AG04450 (cell line): ENCODE results near the gene SPATA33. TPM values are rescaled to one million over a fixed set of nuclear protein-coding genes. Genes with fewer than 3 reads are reported as not detected.
"Not testable (repeated sequence)": the region's sequence is repeated elsewhere in the genome, so short reads cannot be mapped to it uniquely, and the experiment has no call there.

Source experiments
- CTCF ChIA-PET: fragments of 300-600, 350-600 bp; formaldehyde crosslinking; extraction: SDS; loops from one replicate; lab custom pipeline; 2022; ENCODE audit warnings: antibody characterized with exemption, inconsistent platforms; lab: Charles Lee
- POLR2A ChIA-PET: fragments of 350-600 bp; formaldehyde crosslinking; extraction: SDS; loops from one replicate; lab custom pipeline; 2021; ENCODE audit warnings: antibody characterized with exemption, inconsistent platforms; lab: Yijun Ruan, JAX
- DNase-seq: peaks from one replicate; pipeline ENCODE4 v3.0.0-alpha.2; 2011; ENCODE audit warnings: low read depth, low spot score
- H3K27ac ChIP-seq: one replicate; pipeline ENCODE4 v1.5.1; 2012; ENCODE audit warnings: low read depth, low read length, control low read depth
- H3K27me3 ChIP-seq: one replicate; pipeline ENCODE4 v1.6.0; 2012; ENCODE audit warnings: low read length; ENCODE audit not compliant: control insufficient read depth, insufficient read depth
- H3K4me3 ChIP-seq: 2 replicates; pipeline ENCODE4 v1.5.1; 2011; ENCODE audit warnings: mild to moderate bottlenecking, low read depth, low read length, control low read depth
- H3K9me3 ChIP-seq: 2 replicates; pipeline ENCODE4 v1.5.1; 2012; ENCODE audit warnings: low read length; ENCODE audit not compliant: control insufficient read depth, insufficient read depth
- CTCF ChIP-seq: IDR thresholded peaks from 2 replicates; pipeline ENCODE4 v1.5.1; 2011; ENCODE audit warnings: low read depth, low read length, control low read depth, inconsistent platforms
- polyA plus RNA-seq: library from polyadenylated mRNA; depleted of rRNA; stranded (reverse); fragments of >200 nt; gene quantifications from 2 replicates; pipeline ENCODE4 v1.2.3, GENCODE V29; 2011

SPATA33 gene
- polyA plus RNA-seq, 1 experiment: 2.4 TPM

- POLR2A ChIA-PET: no interaction called here
These were observed 39.1 kb downstream of the SPATA33 start for GRCh38 chr16:89696670-89697128.

DNA sequence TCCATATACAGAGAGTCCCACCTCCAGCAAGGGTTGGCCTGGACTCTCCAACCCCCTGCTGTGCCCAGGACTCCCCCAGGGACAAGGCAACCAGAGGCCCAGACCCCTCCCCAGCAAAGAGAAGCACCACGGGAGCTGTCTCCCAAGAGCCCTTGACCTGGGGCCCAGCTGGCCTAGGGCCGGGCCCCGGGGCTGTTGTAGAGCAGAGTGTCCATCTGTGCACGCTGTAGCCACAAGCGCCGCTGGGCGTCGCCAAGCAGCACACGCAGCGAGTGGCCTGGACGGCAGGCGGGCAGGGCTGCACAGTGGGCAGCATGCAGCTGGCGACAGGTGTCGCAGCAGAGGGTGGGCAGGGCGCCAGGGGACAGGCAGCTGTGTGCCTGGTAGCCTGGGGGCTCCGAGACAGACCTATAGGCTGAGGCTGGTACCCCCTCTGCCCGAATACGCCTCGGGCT, 39.6 kb downstream of the SPATA33 start:
- Histone ChIP-seq H3K27me3 (no peaks in the 10 kb centered on the region), H3K9me3 (no peaks in the 10 kb centered on the region), H3K4me3 (no peak overlapping the region), H3K27ac (no peak overlapping the region)
- no peak for TF ChIP-seq CTCF
- ChIA-PET POLR2A (interaction anchor here (1.5 kb wide), 1 partner anchor 11 kb away, joined by 4 read pairs; the partner anchor contains the start of gene CDK10), CTCF (interaction anchor here (0.8 kb wide), 1 partner anchor 44 kb away, joined by 10 read pairs; no protein-coding TSS in a partner anchor)
- DNase-seq: no peak

More at GRCh38 chr16:89696670-89697128, 39.1 kb downstream of the SPATA33 start:
- Histone ChIP-seq H3K27me3 (no peaks in the 10 kb centered on the region), H3K27ac (no peak overlapping the region), H3K4me3 (no peak overlapping the region), H3K9me3 (no peaks in the 10 kb centered on the region)
- TF ChIP-seq CTCF: no peak
- no peak for DNase-seq
- CTCF ChIA-PET: no interaction called here

DNA sequence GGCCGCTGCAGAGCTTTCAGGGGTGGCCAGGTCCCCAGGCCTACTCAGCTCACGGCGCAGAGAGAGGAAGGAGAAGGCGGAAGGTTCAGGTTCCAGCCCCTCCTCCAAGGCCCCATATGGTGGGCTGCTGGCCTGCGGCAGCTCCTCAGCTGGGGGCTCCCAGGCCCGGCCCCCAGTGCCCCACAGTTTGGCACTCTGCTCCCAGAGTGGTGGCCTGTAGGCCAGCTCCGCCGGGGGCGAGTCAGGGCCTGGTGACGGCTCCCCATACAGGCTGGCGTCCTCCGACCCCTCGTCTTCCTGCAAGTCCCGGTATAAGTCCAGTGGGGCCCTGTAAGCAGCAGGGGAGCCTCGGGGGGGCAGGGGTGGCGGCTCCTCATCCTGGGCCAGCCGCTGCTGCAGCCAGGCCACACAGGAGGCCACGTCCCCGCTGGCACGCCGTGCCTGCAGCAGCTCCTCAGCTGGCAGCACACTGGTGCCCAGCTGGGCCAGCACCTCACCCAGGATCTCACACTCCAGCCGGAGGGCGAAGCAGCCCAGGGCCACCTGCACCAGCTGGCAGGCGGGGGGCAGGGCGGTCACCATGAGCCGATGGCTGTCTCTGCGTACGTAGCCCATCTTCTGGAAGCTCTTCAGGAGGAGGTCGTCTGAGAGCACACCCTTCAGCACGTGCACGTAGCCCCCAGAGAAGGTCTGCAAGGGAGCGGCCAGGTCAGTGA, 40.1 kb downstream of the SPATA33 start:
- Histone ChIP-seq H3K9me3 (no peaks in the 10 kb centered on the region), H3K4me3 (no peak overlapping the region), H3K27ac (no peak overlapping the region), H3K27me3 (no peaks in the 10 kb centered on the region)
- POLR2A ChIA-PET: interaction anchor here (1.5 kb wide), 1 partner anchor 11 kb away, joined by 4 read pairs; the partner anchor contains the start of gene CDK10
- no peak for TF ChIP-seq CTCF
- CTCF ChIA-PET: interaction anchor here (0.8 to 3.3 kb wide), 2 partner anchors 44 to 164 kb away, joined by 10 to 36 read pairs; no protein-coding TSS in a partner anchor
- no peak for DNase-seq

GRCh38 chr16:89698717-89699116, 41.1 kb downstream of the SPATA33 start:
- ChIA-PET POLR2A (interaction anchor here (0.7 to 1.5 kb wide), 2 partner anchors 12 to 935 kb away, joined by 4 to 9 read pairs; partner anchors contain the start of gene CDK10), CTCF (interaction anchor here (0.7 to 3.3 kb wide), 2 partner anchors 18 to 163 kb away, joined by 4 to 36 read pairs; no protein-coding TSS in a partner anchor)
- not testable (repeated sequence) for H3K27me3 ChIP-seq, H3K9me3 ChIP-seq, DNase-seq, H3K4me3 ChIP-seq, H3K27ac ChIP-seq

- H3K27ac ChIP-seq: peak overlapping the region; percentile 68
- peak overlapping the region; percentile 37 for H3K4me3 ChIP-seq
- ChIA-PET CTCF (interaction anchor here (0.6 to 3.3 kb wide), 7 partner anchors 9 to 210 kb away, joined by 3 to 36 read pairs (median 4); no protein-coding TSS in a partner anchor), POLR2A (interaction anchor here (0.6 to 1.8 kb wide), 4 partner anchors 9 to 42 kb away, joined by 3 to 19 read pairs (median 4); partner anchors contain the start of genes CDK10, CHMP1A and SPATA33)
- DNase-seq, H3K27me3 ChIP-seq, H3K9me3 ChIP-seq: not testable (repeated sequence)
These were observed 42.0 kb downstream of the SPATA33 start for GRCh38 chr16:89699629-89700099.
